Activated naive CD4-positive, alpha-beta T cell (primary cell): ENCODE results near the gene COL1A1.

Experiments
- DNase-seq, 4 experiments: peaks; one replicate each; lab custom pipeline; 2025; lab: John Stamatoyannopoulos, UW

The COL1A1 gene

GRCh38 chr17:50153650-50154575 is 47.5 kb downstream of the COL1A1 start:
- DNase-seq = no peak

GRCh38 chr17:50152736-50153135 is 48.7 kb downstream of the COL1A1 start:
- DNase-seq = no peak

- DNase-seq = peak in 2 of 4 experiments; percentile 23 to 25
Measured at GRCh38 chr17:50151937-50152547, 49.4 kb downstream of the COL1A1 start.

- peak; percentile 57 to 74 (median 68) for DNase-seq
Measured at GRCh38 chr17:50151041-50151936, 50.1 kb downstream of the COL1A1 start.

GRCh38 chr17:50150354-50151040 is 50.9 kb downstream of the COL1A1 start, which contains the start of gene PPP1R9B:
Gene PPP1R9B (minus strand): TSS chr17:50150677. CDS start chr17:50150513, 164 bp downstream.
- no peak for DNase-seq

GRCh38 chr17:50149417-50150353 is 51.7 kb downstream of the COL1A1 start:
- peak in 3 of 4 experiments; percentile 14 to 59 (median 23) for DNase-seq

GRCh38 chr17:50149091-50149416 is 52.4 kb downstream of the COL1A1 start:
- no peak for DNase-seq

- peak; percentile 25 to 59 (median 31) for DNase-seq
Measured at GRCh38 chr17:50148226-50149090, 53.0 kb downstream of the COL1A1 start.

- DNase-seq = no peak
Measured at GRCh38 chr17:50147841-50148225, 53.6 kb downstream of the COL1A1 start.

GRCh38 chr17:50146927-50147665 is 54.3 kb downstream of the COL1A1 start:
- no peak for DNase-seq

- peak in 1 of 4 experiments; percentile 11 for DNase-seq
Measured at GRCh38 chr17:50146230-50146926, 55.1 kb downstream of the COL1A1 start.

GRCh38 chr17:50145532-50146229 is 55.8 kb downstream of the COL1A1 start:
- DNase-seq = no peak

GRCh38 chr17:50144845-50145531 is 56.4 kb downstream of the COL1A1 start:
- DNase-seq = no peak

GRCh38 chr17:50144355-50144754 is 57.1 kb downstream of the COL1A1 start:
- no peak for DNase-seq

- no peak for DNase-seq
Measured at GRCh38 chr17:50143461-50144176, 57.8 kb downstream of the COL1A1 start.

GRCh38 chr17:50141745-50142110 is 59.7 kb downstream of the COL1A1 start:
- no peak for DNase-seq
